Adrenal gland (tissue), 12 donors: Measurements from ENCODE around the gene PANK3. TPM values are rescaled to one million over a fixed set of nuclear protein-coding genes. Genes with fewer than 3 reads are reported as not detected.

ENCODE experiments used
- DNase-seq, 7 donors: peaks; one replicate each; pipeline ENCODE4 v3.0.0-alpha.2; 2019 to 2020
- H3K27ac ChIP-seq, 5 donors: fragments of 200-600 bp; sonication (generic) in 4 of 5; 1 replicate in 3 of 5; 2 replicates in 2 of 5; pipeline versions ENCODE4 v1.5.1 to v1.8.0; 2016 to 2020; ENCODE audit warnings: mild to moderate bottlenecking in 1 of 5
- H3K27me3 ChIP-seq: fragments of 200-600 bp; 2 replicates; pipeline ENCODE4 v1.8.0; 2021
- H3K36me3 ChIP-seq, 2 donors: fragments of 200-600 bp; replicated peaks in 1 of 2; 1 replicate in 1 of 2; 2 replicates in 1 of 2; pipeline versions ENCODE4 v1.5.1 to v1.8.0; 2018 to 2022
- H3K4me1 ChIP-seq, 2 donors: fragments of 200-600 bp; replicated peaks in 1 of 2; 1 replicate in 1 of 2; 2 replicates in 1 of 2; pipeline versions ENCODE4 v1.5.1 to v1.8.0; 2018 to 2021
- H3K4me3 ChIP-seq, 4 donors: fragments of 200-600 bp; sonication (generic) in 3 of 4; one replicate each; pipeline ENCODE4 v1.5.1; 2016 to 2018
- H3K9me3 ChIP-seq, 3 donors: fragments of 200-600 bp; sonication (generic) in 1 of 3; replicated peaks in 1 of 3; 1 replicate in 2 of 3; 2 replicates in 1 of 3; pipeline versions ENCODE4 v1.5.1 to v1.8.0; 2016 to 2021
- POLR2A ChIP-seq, 2 donors: fragments of 450-650 bp; IDR thresholded peaks; one replicate each; pipeline ENCODE4 v1.6.1; 2017; ENCODE audit warnings: antibody characterized with exemption in 2 of 2, mild to moderate bottlenecking in 2 of 2, moderate library complexity in 1 of 2
- WGBS, 4 donors: extraction: QIAGEN DNeasy Blood & Tissue Kit in 2 of 4; methylation state at CpG; one replicate each; pipeline versions ENCODE4 v1.1.5 to v1.1.7; 2013 to 2017; 5-methylcytosine and 5-hydroxymethylcytosine counted together
- intact Hi-C, 2 donors: fragments of 100-400 bp; cut with DNase I; formaldehyde crosslinking; loops; one replicate each; pipeline versions ENCODE4 v1.14.1 to v1.15.0; 2022 to 2023
- polyA plus RNA-seq, 3 donors: library from polyadenylated mRNA; stranded (reverse); fragments of 200-250 nt in 2 of 3; fragments of 350-450 nt in 1 of 3; fragmentation: Illumina TruSeq in 1 of 3; extraction: RNeasy Lipid Tissue Mini Kit (QIAGEN cat#74804) in 1 of 3; gene quantifications; one replicate each; pipeline ENCODE4 v1.2.3, GENCODE V29; 2013 to 2014
- total RNA-seq, 9 donors: library from RNA; depleted of rRNA in 4 of 9; stranded (reverse); fragments of >200 nt in 4 of 9; fragments of 120-200 nt in 1 of 9; fragmentation: NEBNext Ultra II Directional in 1 of 9; extraction: Animal tissue kit (Norgen Biotek cat#: 25700) in 1 of 9; gene quantifications; one replicate each; pipeline versions ENCODE4 v1.1.0 to v1.2.4, GENCODE V29; 2013 to 2023
- TF ChIP-seq, protein P1 (sequence below), 6 experiments: fragments of 450-650 bp in 4 of 6; fragments of 200-600 bp in 2 of 6; sonication (generic) in 1 of 6; IDR thresholded peaks; 1 replicate in 5 of 6; 2 replicates in 1 of 6; pipeline versions ENCODE4 v1.5.1 to v1.8.0; 2016 to 2021; ENCODE audit warnings: antibody characterized with exemption in 6 of 6, mild to moderate bottlenecking in 2 of 6, moderate library complexity in 1 of 6
- donor health status: healthy with polysubstance abuse.
- donor health status: Bipolar disorder and iron deficiency.
- donor health status: DM: yes; HTN: yes; CAD: no.
- donor health status: DM: no; HTN: no; CAD: no.
- donor health status: DM: no; HTN: no; CAD: no.
- donor health status: DM: yes; HTN: yes; CAD: no.

PANK3 gene
- total and polyA plus RNA-seq, 12 donors = 5.2 to 130 (median 58.4) TPM

DNA sequence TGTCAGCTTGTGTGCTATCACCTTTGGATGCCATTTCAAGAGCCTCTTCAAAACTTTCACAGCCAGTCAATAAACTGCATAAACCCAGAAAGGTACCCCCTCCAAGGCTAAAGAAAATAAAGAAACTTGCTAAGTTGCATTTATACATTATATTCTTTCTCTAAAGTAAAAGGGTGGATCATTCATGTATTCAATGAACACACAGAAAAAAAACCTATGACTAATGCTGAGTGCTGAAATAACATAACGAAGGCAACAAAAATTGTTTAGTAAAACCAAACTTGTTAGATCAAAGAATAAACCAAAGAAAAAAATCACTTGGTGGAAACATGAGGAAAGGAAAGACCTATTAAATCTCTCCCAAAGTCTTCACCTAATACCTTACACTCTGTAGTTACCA is 15.2 kb downstream of the PANK3 start:
- intact Hi-C loops = loop anchor here in 1 of 2 donors (10.0 kb wide), 1 partner anchor 69 kb away; no protein-coding TSS in a partner anchor

DNA sequence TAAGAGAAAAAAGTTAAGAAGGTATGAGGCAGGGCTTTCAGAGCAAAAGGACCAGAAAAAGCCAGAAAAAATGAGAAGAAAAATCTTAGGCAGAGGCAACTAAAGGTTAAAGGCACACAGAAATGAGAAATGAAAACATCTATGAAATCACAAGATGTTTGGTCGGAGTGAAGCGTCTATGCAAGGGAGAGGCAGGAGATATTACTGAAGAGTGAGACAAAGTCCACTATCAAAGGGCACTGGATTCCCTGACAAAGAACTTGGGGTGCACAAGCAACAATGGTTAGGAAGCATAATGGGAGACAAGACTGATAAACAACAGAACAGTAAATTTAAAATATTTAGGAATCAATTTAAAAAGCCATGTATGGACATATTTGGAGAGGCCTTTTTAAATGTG is 16.9 kb downstream of the PANK3 start:
- DNase-seq = no peak
- Histone ChIP-seq H3K4me3 (no peak overlapping the region), H3K4me1 (peaks cover 16 to 35% of the 10 kb centered on the region in 2 donors), H3K36me3 (peaks cover 0 to 42% of the 10 kb centered on the region in 2 donors), H3K27ac (peak overlapping the region in 1 of 5 donors; percentile 4), H3K27me3 (no peaks in the 10 kb centered on the region), H3K9me3 (no peaks in the 10 kb centered on the region)
- TF ChIP-seq, protein P1, sequence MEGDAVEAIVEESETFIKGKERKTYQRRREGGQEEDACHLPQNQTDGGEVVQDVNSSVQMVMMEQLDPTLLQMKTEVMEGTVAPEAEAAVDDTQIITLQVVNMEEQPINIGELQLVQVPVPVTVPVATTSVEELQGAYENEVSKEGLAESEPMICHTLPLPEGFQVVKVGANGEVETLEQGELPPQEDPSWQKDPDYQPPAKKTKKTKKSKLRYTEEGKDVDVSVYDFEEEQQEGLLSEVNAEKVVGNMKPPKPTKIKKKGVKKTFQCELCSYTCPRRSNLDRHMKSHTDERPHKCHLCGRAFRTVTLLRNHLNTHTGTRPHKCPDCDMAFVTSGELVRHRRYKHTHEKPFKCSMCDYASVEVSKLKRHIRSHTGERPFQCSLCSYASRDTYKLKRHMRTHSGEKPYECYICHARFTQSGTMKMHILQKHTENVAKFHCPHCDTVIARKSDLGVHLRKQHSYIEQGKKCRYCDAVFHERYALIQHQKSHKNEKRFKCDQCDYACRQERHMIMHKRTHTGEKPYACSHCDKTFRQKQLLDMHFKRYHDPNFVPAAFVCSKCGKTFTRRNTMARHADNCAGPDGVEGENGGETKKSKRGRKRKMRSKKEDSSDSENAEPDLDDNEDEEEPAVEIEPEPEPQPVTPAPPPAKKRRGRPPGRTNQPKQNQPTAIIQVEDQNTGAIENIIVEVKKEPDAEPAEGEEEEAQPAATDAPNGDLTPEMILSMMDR (IDR thresholded peaks at IDR 0.05) = no peak
- no peak for TF ChIP-seq POLR2A (IDR thresholded peaks at IDR 0.05)
- intact Hi-C loops = loop anchor here in 1 of 2 donors (10.0 kb wide), 1 partner anchor 67 kb away; no protein-coding TSS in a partner anchor
- WGBS, 4 donors = 60 to 72% (median 68%) methylated on average over 2 of the region's 2 CpGs

More for the DNA sequence above, 15.2 kb downstream of the PANK3 start:
- 46 to 48% (median 46%) methylated on average over 1 of the region's 1 CpG for WGBS, 4 donors
- no peaks in the 10 kb centered on the region for H3K9me3 ChIP-seq
- H3K27ac ChIP-seq = no peak overlapping the region
- peaks cover 16 to 35% of the 10 kb centered on the region in 2 donors for H3K4me1 ChIP-seq
- no peak for DNase-seq
- peaks cover 0 to 33% of the 10 kb centered on the region in 2 donors for H3K36me3 ChIP-seq
- no peaks in the 10 kb centered on the region for H3K27me3 ChIP-seq
- H3K4me3 ChIP-seq = no peak overlapping the region
- no peak for TF ChIP-seq POLR2A (IDR thresholded peaks at IDR 0.05)
- TF ChIP-seq, protein P1 (IDR thresholded peaks at IDR 0.05) = no peak

DNA sequence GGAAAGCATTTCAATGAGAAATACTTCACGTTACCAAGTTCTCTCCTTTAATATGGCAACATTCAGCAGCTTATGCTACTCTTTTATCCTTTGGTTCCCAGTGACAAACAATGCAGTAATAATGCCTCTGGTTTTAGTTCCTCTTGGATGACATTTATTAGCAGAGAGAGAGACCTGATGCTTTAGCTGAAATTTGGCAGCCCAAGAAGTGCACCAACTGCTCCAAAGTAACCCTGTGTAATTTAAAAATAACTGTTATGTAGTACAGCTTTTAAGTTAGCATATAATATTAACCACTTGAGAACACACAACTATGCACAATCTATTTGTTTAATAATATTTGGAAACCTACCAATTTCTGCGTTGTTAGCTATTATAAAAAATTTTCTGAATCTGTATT is 21.8 kb downstream of the PANK3 start:
- Histone ChIP-seq H3K27me3 (no peaks in the 10 kb centered on the region), H3K27ac (no peak overlapping the region), H3K4me1 (peaks cover 6 to 11% of the 10 kb centered on the region in 2 donors), H3K36me3 (peaks cover 0 to 53% of the 10 kb centered on the region in 2 donors), H3K4me3 (no peak overlapping the region), H3K9me3 (no peaks in the 10 kb centered on the region)
- no peak for DNase-seq
- WGBS, 4 donors = 95 to 100% (median 97%) methylated on average over 2 of the region's 2 CpGs
- TF ChIP-seq POLR2A (IDR thresholded peaks at IDR 0.05) = no peak
- TF ChIP-seq, protein P1 (IDR thresholded peaks at IDR 0.05) = no peak
- intact Hi-C loops = no loop called here

DNA sequence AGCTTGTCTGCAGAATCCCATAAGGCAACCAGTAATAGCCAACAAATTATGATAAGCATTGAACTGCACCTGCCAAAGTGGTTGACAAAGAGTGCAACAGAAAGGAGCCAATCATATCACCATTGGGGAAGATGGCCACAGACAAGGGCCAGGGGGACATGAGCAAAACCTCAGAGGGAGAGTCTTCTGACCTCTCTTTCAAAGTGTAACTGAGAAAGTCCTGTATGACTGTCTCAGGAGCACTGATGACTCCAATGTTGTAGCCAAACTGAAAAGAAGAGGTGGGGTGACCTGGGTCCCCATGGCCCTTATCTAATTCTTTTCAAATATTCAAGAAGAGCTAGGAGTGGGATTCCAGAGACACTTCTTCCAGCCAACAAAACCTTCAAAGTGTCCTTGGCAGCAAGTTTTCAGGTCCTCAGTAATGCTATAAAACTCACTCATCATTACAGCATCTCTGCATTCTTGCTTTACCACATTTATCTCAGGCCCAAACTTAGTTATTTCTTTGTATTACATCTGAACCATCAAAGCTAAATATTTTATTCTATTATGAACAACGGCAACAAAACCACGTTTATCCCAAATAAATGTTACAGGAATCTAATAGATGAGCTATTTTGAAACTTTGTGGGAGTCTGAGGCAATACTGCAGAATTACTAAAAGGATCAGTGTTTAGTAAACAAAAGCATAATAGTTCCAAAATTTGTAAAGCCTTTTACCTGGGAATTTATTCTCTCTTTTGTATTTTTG is 25.6 kb downstream of the PANK3 start:
- Histone ChIP-seq H3K27ac (no peak overlapping the region), H3K9me3 (no peaks in the 10 kb centered on the region), H3K4me3 (no peak overlapping the region), H3K4me1 (peaks cover 0 to 6% of the 10 kb centered on the region in 2 donors), H3K27me3 (no peaks in the 10 kb centered on the region), H3K36me3 (peaks cover 0 to 35% of the 10 kb centered on the region in 2 donors)
- DNase-seq = no peak
- 88 to 92% (median 89%) methylated on average over 2 of the region's 2 CpGs for WGBS, 4 donors
- TF ChIP-seq, protein P1 (IDR thresholded peaks at IDR 0.05) = no peak
- TF ChIP-seq POLR2A (IDR thresholded peaks at IDR 0.05) = no peak
- intact Hi-C loops = no loop called here
